Heart right ventricle (tissue), 16 donors: ENCODE data around the gene CASP10. TPM values are rescaled to one million over a fixed set of nuclear protein-coding genes. Genes with fewer than 3 reads are reported as not detected.

Experiments
- ATAC-seq, 8 donors: fragments of 200-7000 bp; cut with Tn5 transposase; one replicate each; pipeline ENCODE4 v1.9.1; 2020; ENCODE audit warnings: mild to moderate bottlenecking in 8 of 8, moderate library complexity in 8 of 8, moderate number of reproducible peaks in 1 of 8
- DNase-seq, 2 donors: peaks; one replicate each; pipeline ENCODE4 v3.0.0-alpha.2; 2020
- H3K27ac ChIP-seq, 10 donors: fragments of 200-600 bp; sonication (generic) in 2 of 10; one replicate each; pipeline versions ENCODE4 v1.5.0 to v1.8.0; 2020 to 2022; ENCODE audit warnings: mild to moderate bottlenecking in 3 of 10
- H3K27me3 ChIP-seq, 7 donors: fragments of 200-600 bp; one replicate each; pipeline ENCODE4 v1.8.0; 2021 to 2022; ENCODE audit warnings: mild to moderate bottlenecking in 2 of 7
- H3K36me3 ChIP-seq, 9 donors: fragments of 200-600 bp; sonication (generic) in 1 of 9; one replicate each; pipeline versions ENCODE4 v1.5.0 to v1.8.0; 2020 to 2022; ENCODE audit warnings: mild to moderate bottlenecking in 2 of 9
- H3K4me1 ChIP-seq, 9 donors: fragments of 200-600 bp; sonication (generic) in 1 of 9; one replicate each; pipeline versions ENCODE4 v1.5.0 to v1.8.0; 2020 to 2022; ENCODE audit warnings: mild to moderate bottlenecking in 4 of 9
- H3K4me3 ChIP-seq, 10 donors: fragments of 200-600 bp; sonication (generic) in 2 of 10; one replicate each; pipeline versions ENCODE4 v1.5.0 to v1.8.0; 2020 to 2022; ENCODE audit warnings: mild to moderate bottlenecking in 7 of 10, moderate library complexity in 2 of 10
- H3K9me3 ChIP-seq, 11 donors: fragments of 200-600 bp in 10 of 11; sonication (generic) in 2 of 11; one replicate each; pipeline versions ENCODE4 v1.5.0 to v1.8.0; 2013 to 2022; ENCODE audit warnings: mild to moderate bottlenecking in 2 of 11, control low read depth in 1 of 11, moderate library complexity in 1 of 11
- WGBS, 2 donors: extraction: QIAGEN DNeasy Blood & Tissue Kit; methylation state at CpG; one replicate each; pipeline ENCODE4 v1.1.7; 2013; ENCODE audit warnings: inconsistent platforms in 1 of 2; 5-methylcytosine and 5-hydroxymethylcytosine counted together
- intact Hi-C, 10 donors: fragments of 100-400 bp; cut with DNase I; formaldehyde crosslinking; loops; one replicate each; pipeline versions ENCODE4 v1.11.1 to v1.14.2; 2022
- polyA plus RNA-seq, 2 donors: library from polyadenylated mRNA; stranded (reverse); fragments of 200-250 nt; gene quantifications; one replicate each; pipeline ENCODE4 v1.2.3, GENCODE V29; 2013
- total RNA-seq, 10 donors: library from RNA; stranded (reverse); fragmentation: NEBNext Ultra II Directional in 3 of 10; extraction: Animal tissue kit (Norgen Biotek cat#: 25700) in 3 of 10; gene quantifications; one replicate each; pipeline versions ENCODE4 v1.2.1 to v1.2.4, GENCODE V29; 2021 to 2023
- TF ChIP-seq, protein P1 (sequence below), 9 donors: fragments of 200-600 bp; sonication (generic) in 2 of 9; IDR thresholded peaks; one replicate each; pipeline versions ENCODE4 v1.5.0 to v1.8.0; 2021 to 2022; ENCODE audit warnings: antibody characterized with exemption in 9 of 9, mild to moderate bottlenecking in 5 of 9, moderate library complexity in 1 of 9
- donor health status: Arrhythmogenic right ventricular cardiomyopathy.
- donor health status: ischemic (EF 13 %, LVEDD 7.1; RV severe dilation, severe dysfunction).
- donor health status: healthy with polysubstance abuse.
- donor health status: DM: no; HTN: yes; CAD: no.
- donor health status: DM: no; HTN: no; CAD: no.
- donor health status: ischemic (EF 25% LVEDD 6.9; RV normal size, moderate dysfunction).
- donor health status: ischemic (EF 25% LVEDD 5.7; RV mildly dilated, moderate dysfunction).
- donor health status: healthy.
- donor health status: DM: yes; HTN: yes; CAD: no.
- donor health status: Ischemic cardiomyopathy.
- donor health status: ischemic (EF 35%, LVEDD 5.7; RV mildly dilated, moderate dysfunction).
- donor health status: nonischemic (EF 11% LVEDD 7.7; RV severe dilation, severe dysfunction).
- donor health status: DM: yes; HTN: yes; CAD: no.
- donor health status: PGD.
- donor health status: ischemic (EF 29% LVEDD 5.4; RV normal size, mild dysfunction).
- donor health status: nonischemic (EF 23%, LVEDD 6.1; RV moderate dilation, normal function).

CASP10 gene
- total and polyA plus RNA-seq, 12 donors = 2.0 to 13.2 (median 5.6) TPM

DNA sequence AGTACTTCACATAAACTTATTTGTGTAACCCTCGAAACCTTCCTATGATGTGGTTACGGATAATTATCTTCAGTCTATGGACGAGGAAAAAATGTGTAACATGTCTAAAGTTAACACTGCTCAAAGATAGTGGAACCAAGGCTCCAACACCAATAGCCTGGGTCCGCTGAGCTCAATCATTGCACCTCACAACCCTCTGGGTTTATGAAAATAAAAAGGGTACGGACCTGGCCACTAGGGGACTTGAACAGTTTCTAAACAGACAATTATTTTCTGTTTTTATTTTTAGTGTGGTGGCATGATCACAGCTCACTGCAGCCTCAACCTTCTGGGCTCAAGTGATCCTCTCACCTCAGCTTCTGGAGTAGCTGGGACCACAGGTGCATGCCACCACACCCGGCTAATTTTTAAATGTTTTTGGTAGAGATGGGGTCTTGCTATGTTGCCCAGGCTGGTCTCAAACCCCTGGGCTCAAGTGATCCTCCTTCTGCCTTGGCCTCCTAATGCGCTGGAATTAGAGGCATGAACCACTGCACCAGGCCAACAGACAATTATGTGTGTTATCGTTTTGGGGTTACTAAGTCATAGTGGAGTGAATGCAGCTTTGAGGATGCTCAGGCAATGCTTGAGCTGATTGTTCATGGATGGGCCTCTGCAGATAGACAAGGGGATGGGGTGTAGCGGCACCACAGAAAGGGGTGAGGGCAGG, 87.5 kb downstream of the CASP10 start:
- no peaks in the 10 kb centered on the region for H3K27me3 ChIP-seq
- peaks cover 0 to 92% (median 5%) of the 10 kb centered on the region in 9 donors for H3K36me3 ChIP-seq
- no peak for DNase-seq
- intact Hi-C loops = no loop called here
- H3K27ac ChIP-seq = no peak overlapping the region
- no peak overlapping the region for H3K4me3 ChIP-seq
- ATAC-seq = no peak
- H3K4me1 ChIP-seq = peaks cover 0 to 8% (median 0%) of the 10 kb centered on the region in 9 donors
- no peaks in the 10 kb centered on the region for H3K9me3 ChIP-seq
- WGBS, 2 donors = 90% methylated on average over 9 of the region's 9 CpGs
- TF ChIP-seq, protein P1, sequence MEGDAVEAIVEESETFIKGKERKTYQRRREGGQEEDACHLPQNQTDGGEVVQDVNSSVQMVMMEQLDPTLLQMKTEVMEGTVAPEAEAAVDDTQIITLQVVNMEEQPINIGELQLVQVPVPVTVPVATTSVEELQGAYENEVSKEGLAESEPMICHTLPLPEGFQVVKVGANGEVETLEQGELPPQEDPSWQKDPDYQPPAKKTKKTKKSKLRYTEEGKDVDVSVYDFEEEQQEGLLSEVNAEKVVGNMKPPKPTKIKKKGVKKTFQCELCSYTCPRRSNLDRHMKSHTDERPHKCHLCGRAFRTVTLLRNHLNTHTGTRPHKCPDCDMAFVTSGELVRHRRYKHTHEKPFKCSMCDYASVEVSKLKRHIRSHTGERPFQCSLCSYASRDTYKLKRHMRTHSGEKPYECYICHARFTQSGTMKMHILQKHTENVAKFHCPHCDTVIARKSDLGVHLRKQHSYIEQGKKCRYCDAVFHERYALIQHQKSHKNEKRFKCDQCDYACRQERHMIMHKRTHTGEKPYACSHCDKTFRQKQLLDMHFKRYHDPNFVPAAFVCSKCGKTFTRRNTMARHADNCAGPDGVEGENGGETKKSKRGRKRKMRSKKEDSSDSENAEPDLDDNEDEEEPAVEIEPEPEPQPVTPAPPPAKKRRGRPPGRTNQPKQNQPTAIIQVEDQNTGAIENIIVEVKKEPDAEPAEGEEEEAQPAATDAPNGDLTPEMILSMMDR (IDR thresholded peaks at IDR 0.05) = no peak

GRCh38 chr2:201271917-201272316, 89.0 kb downstream of the CASP10 start:
- H3K27ac ChIP-seq = no peak overlapping the region

GRCh38 chr2:201273330-201273983, 90.5 kb downstream of the CASP10 start:
- Histone ChIP-seq H3K4me1 (peaks cover 0 to 6% (median 0%) of the 10 kb centered on the region in 9 donors), H3K27ac (no peak overlapping the region), H3K36me3 (peaks cover 0 to 100% (median 5%) of the 10 kb centered on the region in 9 donors), H3K4me3 (no peak overlapping the region), H3K27me3 (no peaks in the 10 kb centered on the region), H3K9me3 (no peaks in the 10 kb centered on the region)
- TF ChIP-seq, protein P1 (IDR thresholded peaks at IDR 0.05) = no peak
- WGBS, 2 donors = 87 to 89% methylated on average over 9 of the region's 9 CpGs
- intact Hi-C loops = no loop called here
- ATAC-seq (no peak), DNase-seq (no peak)

More at GRCh38 chr2:201271917-201272316, 89.0 kb downstream of the CASP10 start:
- WGBS, 2 donors = 96% methylated on average over 2 of the region's 2 CpGs
- Histone ChIP-seq H3K36me3 (peaks cover 0 to 100% (median 5%) of the 10 kb centered on the region in 9 donors), H3K4me1 (peaks cover 0 to 6% (median 0%) of the 10 kb centered on the region in 9 donors), H3K4me3 (no peak overlapping the region), H3K27me3 (no peaks in the 10 kb centered on the region), H3K9me3 (no peaks in the 10 kb centered on the region)
- DNase-seq (no peak), ATAC-seq (no peak)
- intact Hi-C loops = no loop called here
- TF ChIP-seq, protein P1 (IDR thresholded peaks at IDR 0.05) = no peak

GRCh38 chr2:201275069-201275468, 92.1 kb downstream of the CASP10 start:
- no peaks in the 10 kb centered on the region for H3K27me3 ChIP-seq
- 88% methylated on average over 2 of the region's 2 CpGs for WGBS, 2 donors
- DNase-seq = no peak
- H3K4me3 ChIP-seq = no peak overlapping the region
- peaks cover 0 to 9% (median 0%) of the 10 kb centered on the region in 9 donors for H3K4me1 ChIP-seq
- no peak for ATAC-seq
- no peak overlapping the region for H3K27ac ChIP-seq
- intact Hi-C loops = no loop called here
- TF ChIP-seq, protein P1 (IDR thresholded peaks at IDR 0.05) = no peak
- H3K36me3 ChIP-seq = peaks cover 0 to 100% (median 5%) of the 10 kb centered on the region in 9 donors
- H3K9me3 ChIP-seq = no peaks in the 10 kb centered on the region
